SIG-M5 (cell line): ENCODE results near the gene SNAPC4.
"Not testable (repeated sequence)": the region's sequence is repeated elsewhere in the genome, so short reads cannot be mapped to it uniquely, and the experiment has no call there.

Experiments
- DNase-seq: peaks from one replicate; lab custom pipeline; 2025; lab: John Stamatoyannopoulos, UW

SNAPC4 gene

DNA sequence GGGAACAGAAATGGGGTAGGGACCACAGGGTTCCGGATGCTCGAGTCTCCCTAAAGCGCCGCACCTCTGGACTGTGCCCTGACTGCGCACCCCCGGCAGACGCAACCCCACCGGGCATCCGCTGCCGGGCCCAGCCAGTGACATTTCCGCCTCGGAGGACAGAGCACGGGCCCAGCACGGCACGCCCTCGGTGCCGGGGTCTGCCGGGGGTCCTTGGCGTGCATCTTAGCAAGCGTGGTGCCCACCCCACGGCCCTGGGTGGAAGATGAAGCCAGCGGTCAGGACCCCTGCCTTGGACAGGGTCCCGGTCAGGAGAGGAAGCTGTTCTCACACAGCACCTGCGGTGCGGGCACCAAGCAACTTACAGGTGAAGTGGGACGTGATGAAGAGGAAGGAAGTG, 32.6 kb upstream of the SNAPC4 start:
- no peak for DNase-seq

DNA sequence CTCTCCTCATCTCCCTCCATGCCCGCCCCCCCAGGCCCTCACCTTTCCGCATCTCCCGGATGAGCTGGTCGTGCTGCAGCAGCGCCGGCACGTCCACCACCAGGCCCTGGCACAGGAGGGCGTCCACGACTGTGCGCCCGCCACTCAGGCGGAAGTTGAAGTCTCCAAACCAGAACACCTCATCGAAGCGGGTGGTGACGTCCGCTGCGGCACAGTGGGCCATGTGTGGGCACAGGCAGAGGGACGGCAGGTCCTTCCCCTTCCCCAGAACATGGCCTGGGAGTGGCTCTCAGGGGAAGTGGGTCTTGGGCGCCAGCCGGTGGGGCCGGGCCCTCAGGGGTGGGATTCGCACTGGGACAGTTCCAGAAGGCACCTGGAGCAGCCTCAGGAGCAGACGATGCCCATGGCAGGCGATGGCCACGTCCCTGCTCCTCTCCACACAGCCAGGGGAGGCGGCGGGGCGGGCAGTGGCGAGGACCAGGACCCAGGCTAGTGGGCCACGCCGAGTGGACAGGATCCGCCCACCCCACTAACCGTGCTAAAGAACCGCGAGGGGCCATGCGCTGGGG, 31.9 kb upstream of the SNAPC4 start:
- no peak for DNase-seq

GRCh38 chr9:136430588-136431234, 30.7 kb upstream of the SNAPC4 start:
- DNase-seq, result no peak

GRCh38 chr9:136429683-136430491, 29.9 kb upstream of the SNAPC4 start:
- no peak for DNase-seq

DNA sequence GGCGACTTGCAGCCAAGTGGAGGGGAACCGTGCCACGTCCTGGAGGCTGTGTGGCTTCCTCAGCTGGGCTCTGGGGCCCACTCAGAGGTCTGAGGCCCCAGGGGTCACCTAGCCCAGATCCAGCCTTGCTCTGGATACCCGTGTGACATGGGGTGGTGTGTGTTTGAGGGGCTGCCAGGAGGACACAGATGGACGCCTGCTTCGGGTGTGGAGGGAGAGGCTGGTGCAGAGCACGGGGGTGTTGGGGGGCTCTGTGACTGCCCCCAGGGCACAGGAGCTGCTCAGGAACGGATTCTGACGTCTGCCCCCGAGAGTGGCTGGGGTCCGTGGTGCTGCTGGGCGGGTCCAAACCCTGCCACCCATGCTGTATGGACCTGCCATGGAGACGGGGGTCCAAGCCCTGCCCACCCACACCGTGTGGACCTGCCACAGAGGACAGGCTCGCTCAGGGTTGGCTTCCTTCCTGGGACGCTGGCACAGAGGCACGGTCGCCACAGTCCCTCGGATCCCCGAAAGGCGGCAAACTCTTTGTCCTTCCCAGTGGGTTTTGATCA, 29.2 kb upstream of the SNAPC4 start:
- no peak for DNase-seq

- DNase-seq, result no peak
Observed at GRCh38 chr9:136426787-136427186, 26.8 kb upstream of the SNAPC4 start.

- not testable (repeated sequence) for DNase-seq
Observed at GRCh38 chr9:136425367-136425766, 25.4 kb upstream of the SNAPC4 start.

DNA sequence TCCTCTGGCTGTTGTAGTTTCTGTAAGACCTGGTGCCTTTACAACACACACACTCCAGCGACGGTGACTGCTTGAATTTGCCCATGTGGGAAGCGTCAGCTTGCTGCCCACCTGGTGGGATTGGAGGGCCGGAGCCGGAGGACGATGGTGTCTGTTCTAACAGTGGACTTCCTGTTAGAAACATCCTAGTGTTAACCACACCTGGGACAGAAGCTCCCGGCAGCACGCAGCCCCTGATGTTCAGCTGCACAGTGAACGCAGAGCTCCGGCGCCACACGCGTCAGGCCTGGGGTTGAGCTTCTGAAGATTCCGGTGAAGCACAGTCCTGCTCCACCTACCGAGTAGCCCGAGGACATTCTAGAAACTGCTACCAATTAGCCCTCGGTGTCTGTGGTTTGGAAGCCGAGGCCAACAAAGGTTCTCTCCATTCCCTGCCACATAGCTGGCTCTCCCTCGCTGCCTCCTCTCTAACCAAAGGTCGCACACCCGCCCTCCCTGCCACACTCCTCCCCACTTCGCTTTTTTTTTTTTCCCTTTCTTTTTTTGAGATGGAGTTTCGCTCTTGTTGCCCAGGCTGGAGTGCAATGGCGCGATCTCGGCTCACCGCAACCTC, 24.9 kb upstream of the SNAPC4 start:
- DNase-seq, result no peak

DNA sequence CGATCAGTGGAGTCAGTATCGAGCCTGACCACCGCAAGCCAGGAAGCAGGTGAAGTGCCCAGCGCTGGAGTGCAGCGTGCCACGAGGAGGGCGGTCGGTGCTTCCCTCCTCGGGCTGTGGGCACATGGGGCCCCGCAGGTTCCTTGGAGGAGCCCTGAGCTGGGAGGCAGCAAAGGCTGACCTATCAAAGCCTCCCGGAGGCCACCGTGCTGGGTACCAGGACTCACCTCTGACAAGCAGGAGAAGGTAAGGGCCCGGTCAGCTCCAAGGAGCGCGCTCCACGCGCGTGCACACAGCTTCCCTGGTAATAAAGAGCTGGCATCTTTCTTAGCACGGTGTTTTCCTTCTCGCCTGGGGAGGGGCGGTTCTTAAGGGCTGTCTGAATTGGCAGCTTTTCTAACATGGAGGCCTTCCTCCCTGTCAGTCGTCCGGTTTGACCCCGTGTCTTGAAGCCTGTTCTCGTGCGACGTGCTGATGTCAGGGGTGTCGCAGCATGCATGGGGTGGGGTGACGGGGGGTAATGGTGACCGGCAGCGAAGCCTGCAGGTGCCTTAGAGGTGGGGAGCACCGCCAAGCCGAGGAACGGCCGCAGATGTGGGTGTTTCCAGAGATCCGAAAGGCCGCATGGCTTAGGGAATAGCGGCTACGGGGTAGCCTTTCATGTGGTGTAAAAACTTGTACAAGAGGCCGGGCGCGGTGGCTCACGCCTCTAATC, 23.6 kb upstream of the SNAPC4 start:
- no peak for DNase-seq

DNA sequence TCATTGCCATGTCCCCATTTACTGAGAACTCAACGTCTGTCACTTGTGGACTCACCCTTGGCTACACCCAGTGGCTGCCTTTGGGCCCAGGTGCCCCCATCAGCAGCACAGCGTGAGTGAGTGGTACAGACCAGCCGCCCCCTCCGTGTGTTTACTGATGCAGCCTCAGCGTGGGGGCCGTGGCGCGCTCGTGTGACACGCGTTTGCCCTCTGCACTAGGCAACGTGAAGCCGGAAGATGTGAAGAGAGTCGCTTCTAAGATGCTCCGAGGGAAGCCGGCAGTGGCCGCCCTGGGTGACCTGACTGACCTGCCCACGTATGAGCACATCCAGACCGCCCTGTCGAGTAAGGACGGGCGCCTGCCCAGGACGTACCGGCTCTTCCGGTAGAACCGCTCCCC, 22.9 kb upstream of the SNAPC4 start:
- no peak for DNase-seq

DNA sequence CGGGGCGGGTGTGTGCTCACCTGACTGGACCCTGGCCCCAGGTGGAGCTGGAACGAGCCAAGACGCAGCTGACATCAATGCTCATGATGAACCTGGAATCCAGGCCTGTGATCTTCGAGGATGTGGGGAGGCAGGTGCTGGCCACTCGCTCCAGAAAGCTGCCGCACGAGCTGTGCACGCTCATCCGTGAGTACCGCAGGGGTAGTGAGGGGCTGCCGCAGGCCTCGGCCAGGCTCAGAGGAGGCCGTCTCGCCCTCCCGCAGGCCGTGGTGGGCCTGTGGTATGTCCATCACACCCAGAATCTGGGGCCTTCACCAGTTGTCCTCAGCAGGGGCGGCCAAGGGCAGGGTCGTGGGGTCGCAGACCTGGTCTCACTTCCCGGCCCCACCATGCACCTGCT, 21.8 kb upstream of the SNAPC4 start:
- no peak for DNase-seq

DNA sequence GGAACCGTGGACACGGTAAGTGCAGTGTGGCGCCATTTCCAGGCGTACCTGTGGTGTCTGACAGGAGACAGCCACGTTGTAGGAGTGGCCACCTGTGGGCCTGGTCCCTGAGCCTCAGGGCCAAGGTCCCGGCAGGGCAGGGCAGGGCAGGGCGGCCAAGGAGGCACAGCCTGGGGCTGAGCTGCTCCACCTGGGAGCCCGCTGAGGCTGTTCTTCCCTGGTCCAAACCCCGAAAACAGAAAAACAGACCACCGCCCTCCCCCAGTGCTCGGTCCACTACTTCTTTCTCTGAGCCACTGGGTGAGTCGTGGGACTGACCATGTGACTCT, 19.1 kb upstream of the SNAPC4 start:
- DNase-seq, result no peak

- DNase-seq, result no peak
Observed at GRCh38 chr9:136418182-136419091, 18.5 kb upstream of the SNAPC4 start.

DNA sequence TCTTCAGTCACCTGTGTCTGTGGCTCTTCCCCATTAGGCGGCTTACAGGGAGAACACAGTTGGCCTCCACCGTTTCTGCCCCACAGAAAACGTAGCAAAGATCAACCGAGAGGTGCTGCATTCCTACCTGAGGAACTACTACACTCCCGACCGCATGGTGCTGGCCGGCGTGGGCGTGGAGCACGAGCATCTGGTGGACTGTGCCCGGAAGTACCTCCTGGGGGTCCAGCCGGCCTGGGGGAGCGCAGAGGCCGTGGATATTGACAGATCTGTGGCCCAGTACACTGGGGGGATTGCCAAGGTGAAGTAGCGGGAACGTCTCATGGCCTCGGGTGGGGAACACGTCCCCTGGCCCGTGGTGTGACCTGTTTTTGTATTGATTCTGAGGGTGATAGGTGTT, 16.9 kb upstream of the SNAPC4 start:
- DNase-seq, result no peak

DNA sequence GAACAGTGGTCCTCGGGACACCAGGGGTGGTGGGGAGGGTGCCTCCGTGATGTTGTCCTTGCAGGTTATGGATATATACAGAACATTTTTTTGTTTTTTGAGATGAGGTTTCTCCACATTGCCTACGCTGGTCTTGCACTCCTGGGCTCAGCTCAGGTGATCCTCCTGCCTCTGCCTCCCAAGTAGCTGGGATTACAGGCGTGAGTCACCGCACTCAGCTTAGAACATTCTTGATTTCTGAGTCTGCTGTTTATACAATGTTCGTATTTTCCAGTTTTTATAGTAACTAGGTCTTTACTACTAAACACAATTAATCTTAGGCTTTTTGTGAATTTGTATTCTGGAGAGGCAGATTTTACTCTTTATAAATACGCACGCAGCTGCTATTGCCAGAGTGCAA, 16.5 kb upstream of the SNAPC4 start:
- DNase-seq, result no peak

DNA sequence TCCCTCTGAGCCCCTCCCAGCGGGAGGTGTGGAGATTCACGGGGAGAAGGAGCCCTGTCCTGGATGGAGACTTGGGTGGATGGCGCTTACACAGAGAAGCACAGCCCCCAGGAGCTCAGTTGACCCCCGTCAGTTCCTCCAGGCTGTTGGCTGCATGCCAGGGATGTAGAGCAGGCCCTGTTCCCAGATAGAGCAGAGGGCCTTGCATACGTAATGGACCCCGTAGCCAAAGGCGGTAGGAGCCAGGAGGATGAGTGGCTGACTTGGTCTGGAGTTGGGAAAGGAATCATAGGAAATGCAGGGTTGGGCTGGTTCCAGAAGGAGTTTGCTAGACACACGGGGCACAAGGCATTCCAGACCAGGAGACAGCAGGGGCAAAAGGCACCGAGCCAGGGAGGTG, 13.0 kb upstream of the SNAPC4 start:
- no peak for DNase-seq

DNA sequence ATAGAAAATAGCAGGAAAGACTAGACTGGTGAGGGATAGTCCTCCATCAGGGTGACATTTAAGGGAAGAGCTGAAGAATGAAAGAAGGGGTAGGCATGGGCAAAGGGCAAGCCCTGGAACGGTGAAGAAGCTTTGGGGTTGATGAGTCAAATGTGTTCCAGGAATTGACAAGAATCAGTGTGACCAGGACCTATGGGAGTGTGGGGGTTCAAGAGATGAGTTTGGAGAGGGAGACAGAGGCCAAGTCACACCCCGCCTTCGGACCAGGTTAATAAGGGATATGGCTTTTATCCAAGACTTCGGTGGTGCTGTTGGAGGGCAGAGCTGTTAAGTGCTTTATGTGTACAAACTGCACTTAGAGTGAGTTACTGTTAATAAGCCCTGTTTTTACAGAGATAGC, 11.4 kb upstream of the SNAPC4 start:
- DNase-seq, result no peak

DNA sequence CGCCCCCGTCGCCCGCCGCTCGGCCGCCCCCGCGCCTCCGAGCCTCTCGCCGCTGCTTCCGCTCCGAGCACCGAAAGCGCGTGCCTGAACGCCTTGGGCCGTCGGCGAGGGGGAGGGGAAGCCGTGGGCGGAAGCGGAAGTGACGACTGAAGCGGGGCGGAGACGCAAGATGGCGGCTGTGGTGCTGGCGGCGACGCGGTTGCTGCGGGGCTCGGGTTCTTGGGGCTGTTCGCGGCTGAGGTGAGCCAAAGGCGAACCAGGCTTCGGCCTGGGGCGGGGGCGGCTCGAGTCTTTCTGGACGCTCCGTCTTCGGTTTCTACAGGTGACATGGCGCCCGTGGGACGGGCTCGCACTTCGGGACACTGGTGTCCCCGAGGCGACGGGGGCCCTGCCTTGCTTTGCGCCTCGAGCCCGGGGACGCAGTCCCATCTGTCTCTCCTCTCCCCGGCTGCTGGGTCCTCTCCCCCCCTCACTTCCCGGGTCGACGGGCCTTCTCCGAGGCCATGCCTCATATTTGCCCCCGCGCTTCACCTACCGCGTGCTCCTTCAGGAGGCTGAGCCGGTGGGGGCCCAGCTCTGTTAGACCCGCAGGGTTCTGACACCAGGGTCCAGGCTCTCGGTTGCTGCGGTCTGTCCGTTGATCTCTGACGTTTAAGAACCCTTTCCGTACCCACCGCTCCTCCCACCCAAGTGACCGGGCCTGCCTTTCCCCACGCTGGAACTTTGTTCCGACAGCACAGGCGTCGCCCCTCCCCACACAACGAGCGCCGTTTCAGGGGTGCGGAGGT, 10.7 kb upstream of the SNAPC4 start, which contains the start of the genes ENTR1 and PMPCA:
Gene ENTR1 (minus strand): TSS at position 115 of the 788 bp plus-strand sequence. CDS start 217 bp downstream, outside the sequence.
Gene PMPCA (plus strand): TSS at position 159 of the 788 bp plus-strand sequence. CDS start 11 bp downstream, at position 170.
- DNase-seq, result peak; percentile 8

DNA sequence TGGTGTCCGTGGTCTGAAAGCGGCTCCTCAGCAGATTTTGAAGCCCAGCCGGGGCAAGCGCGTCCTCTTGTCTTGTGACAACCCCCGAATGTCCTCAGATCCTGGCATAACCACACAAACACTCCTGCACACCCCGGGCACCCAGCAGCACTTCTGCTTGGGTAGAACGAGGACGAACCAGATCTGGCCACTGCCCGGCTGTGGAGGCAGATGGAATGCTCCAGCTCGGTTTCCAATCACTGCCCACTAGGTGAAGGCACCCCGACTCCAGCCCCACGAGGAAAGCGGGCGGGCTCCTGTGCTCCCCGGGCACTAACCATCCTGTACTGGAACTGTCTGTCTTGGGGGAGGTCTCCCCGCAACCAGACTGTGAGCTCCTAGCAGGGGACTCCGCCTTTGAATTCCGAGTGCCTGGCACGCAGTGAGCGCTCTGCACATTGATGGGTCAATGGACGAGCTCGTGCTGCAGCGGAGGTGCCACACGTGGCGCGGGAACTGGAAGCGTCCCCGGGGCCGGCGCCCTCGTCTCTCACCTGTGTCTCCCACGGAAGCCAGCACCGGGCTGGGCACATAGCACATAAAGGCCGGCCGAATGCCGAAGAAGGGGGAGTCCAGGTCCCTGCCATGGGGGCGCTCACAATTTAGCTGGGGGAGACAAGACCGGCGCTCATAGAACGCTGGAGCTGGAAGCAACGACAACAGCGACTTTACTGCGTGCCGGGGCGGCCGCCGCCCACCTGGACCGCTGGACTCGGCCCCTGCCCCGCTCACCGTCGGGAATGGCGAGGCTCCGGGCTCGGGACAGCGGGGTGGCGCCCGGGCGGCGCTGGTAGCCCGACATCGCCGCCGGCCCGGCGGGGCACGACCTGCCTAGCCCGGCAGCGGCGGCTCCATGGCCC, 9.8 kb upstream of the SNAPC4 start:
- no peak for DNase-seq
